GM10847 (cell line): Measurements from ENCODE around the gene SIAH3.

ENCODE experiments used
- POLR2A ChIP-seq: IDR thresholded peaks from 2 replicates; pipeline ENCODE4 v1.6.1; 2011; ENCODE audit not compliant: insufficient read length; ENCODE audit errors: extremely low read depth

SIAH3 gene

DNA sequence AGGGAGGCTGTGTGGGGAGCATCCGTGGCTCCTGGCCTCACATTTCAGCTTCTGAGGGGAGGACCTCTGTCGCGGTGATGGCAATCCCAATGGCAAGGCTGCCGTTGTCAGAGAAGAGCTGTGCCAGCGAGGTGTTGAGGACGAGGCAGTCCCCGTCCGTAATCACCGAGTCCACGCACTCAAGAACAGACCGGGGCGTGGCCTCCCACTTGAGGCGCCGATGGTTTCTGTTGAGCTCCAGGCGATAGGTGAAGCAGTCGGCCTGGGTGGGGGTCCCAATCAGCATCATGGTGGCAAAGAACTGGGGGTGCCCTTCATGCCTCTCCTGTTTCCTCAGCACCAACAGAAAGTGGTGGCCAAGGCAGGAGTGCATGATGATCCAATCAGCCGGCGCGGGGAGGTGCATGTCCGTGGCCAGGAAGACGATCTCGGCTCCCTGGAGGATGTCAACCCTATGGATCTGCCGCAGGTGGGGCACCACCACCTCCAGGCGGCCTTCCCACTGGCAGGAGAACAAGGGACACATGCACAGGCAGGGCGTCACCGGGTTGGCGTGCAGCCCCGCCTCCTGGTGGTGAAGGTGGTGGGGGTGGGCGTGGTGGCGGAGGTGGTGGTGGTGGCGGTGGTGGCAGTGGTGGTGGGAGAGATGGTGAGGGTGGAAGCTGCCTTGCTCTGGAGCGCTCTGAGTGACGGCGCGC, 68.1 kb downstream of the SIAH3 start:
- no peak for TF ChIP-seq POLR2A

DNA sequence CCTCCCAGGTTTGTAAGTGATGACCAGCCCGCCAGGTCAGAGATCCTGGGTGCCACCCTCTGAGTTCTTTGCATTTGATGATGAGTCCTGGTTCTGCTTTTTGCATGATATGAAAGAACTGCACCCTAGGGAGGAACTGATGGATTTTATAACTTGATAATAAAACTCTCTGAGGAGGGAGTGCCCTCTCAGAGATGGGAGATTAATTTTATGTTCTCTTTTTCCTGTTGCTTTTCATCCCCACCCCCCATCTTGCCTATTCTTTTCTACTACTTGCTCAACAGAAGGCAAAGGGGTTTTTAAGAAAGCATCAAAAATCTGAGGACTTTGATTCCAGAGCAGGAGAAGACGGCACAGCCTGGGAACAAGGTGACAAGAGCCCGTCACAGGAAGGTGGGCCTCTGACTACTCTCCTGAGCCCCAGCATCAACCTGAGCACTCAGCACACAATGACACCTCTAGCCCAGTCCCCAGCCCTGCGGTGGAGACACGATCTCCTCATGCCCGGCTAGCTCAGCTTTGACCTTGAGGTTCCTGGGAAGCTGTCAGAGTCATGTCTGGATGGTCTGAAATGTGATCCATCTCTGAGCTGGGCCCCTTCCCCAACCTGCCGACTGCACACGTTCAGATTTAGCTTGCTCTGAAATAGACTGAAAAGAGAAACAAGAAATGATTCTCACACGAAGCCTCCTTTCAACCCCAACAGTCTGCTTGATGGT, 69.1 kb downstream of the SIAH3 start:
- no peak for TF ChIP-seq POLR2A

DNA sequence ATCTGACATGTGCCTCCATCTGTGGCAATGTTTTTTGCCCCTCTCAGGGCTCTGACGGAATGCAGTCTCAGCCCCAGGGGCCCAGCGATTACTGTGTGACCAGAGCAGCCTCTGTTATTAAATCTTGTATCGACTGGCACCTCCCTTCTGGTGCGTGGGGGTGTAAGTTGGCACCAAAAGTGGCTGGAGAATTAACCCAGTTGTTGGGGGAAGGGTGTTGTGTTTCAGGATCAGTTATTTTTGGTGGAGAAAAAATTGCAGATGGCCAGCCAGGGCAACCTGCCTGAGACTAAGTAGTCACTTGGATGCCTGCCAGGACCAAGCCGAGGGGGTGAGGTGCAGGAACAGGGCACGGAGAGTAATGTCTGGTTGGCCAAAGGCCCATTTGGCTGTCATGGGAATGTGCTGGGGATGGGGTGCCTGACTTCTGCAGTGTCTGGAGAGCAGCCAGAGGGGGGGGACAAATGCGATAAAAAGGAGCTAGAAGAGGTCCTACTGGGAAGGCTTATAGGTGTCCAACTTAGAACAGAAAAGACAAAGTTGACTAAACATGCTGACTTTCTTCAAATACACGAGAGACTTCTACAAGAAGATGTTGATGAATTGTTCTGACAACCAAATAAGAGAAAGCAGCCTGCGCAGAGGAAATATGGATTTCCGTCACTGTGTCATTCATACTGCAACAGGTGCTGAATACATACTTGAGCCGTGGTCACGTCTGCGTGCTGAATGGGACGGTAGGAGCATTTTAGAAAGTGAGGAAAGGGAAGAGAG, 69.8 kb downstream of the SIAH3 start:
- no peak for TF ChIP-seq POLR2A

DNA sequence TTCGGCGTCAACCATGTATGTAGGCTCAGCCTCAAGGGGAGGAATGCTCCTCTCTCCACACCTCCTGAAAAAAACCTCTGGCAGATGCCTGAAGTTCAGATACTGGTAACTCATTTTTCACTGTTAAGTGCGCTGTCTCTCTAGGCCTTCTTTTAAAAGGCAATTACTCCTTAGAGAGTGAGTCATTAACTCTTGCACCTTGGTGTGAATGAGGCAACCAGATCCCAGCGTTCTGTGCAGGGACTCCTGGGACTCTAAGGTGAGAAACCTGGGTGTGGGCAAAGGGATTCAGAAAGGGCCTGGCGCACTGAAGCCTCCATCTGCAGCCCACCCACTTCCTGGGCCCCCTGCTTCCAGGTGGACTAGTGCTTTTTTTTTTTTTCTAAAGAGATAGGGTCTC, 71.7 kb downstream of the SIAH3 start:
- no peak for TF ChIP-seq POLR2A

DNA sequence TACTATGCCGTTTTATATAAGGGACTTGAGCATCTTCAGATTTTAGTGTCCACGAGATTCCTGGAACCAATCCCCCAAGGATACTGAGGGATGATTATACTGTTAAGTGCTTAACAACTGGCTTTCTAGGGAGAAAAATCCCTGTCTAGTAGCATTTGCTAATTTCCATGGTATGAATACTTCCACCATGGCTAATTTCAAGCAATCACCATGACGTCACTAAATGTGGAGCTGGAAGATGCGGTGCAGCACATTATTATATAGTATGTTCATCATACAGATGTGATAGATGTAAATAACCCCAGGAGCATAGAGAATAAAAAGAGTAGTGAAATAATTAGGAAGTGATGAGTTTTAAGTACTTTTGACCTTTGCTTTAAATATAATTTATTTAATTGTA, 72.7 kb downstream of the SIAH3 start:
- no peak for TF ChIP-seq POLR2A

DNA sequence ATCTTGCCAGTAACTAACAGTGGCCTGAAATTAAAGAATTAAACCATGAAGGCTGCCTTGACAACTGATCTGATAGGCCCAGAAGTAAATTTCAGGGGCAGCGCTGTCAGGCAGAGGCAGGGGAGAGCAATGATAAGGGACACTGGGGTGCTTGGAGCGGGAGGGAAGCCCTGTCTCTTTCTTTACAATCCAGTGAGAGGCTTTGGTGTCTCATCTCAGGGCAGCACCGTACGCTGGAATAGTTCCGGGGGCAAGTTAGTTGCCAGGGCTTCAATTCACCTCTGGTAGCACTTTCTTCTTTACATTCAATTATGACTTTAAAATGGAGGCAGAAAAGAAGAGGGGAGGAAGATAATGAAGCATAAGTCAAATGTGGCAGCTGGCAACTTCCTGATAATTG, 74.8 kb downstream of the SIAH3 start:
- no peak for TF ChIP-seq POLR2A

DNA sequence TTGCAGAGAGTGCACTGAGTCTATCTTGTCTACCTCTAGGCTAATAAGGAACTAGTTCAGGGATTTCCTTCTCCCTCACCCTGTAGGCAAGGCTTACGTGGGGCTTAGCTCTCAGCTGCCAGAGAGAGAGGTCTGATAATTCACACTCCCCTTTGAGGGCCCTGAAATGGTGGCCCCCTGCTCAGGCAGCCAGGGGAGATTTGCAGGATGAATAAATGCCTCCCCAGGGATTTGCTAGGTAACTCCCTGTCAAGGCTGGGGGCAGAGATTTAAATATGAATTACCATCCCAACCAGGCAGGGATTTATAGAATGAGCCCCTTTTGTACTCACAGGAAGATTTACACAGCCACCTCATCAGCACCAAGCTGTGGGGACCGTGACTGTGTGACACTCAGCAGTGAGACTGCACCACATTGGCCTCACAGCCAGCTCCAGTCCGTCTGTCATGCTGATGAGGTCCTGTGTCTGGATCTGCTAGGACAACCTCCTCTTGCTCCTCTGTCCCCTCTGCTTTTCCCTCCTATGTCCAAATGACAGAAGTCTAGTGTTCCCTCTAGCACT, 76.1 kb downstream of the SIAH3 start:
- TF ChIP-seq POLR2A: no peak

DNA sequence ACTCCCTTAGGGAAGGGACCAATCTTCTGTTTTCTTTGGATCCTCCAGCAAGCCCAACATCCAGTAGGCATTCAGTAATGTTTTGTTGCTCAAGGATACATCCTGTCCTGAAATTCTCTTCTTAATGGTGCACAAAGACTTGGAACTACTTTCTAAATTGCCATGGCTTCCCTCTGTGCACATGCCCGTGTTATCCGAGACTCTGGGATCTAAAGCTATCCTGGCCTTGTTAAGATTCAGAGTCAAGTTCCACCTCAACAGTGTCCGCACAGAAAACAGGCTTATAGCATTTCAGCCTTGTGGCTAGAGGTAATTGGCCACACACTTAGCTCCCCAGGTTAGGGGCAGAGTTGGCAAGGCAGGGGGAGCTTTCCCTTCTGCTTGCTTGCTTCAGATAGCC, 77.6 kb downstream of the SIAH3 start:
- no peak for TF ChIP-seq POLR2A

DNA sequence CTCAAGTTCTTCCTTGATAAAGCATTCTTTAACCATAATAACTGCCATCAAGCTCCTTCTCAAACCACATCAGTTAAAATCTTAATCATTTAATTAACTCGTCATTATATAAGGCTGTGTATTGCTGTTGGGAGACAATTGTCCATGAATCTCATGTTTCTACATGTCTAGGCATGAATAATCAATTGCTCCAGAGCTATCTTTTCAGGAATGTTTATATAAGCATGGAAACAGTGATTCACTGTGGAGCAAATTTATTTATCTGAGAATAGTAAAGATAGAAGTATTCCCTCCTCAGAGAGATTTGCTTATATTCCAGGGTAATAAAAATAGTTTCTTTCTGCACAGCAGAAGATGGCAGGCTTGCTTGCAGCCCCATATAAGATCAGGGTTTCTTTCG, 78.3 kb downstream of the SIAH3 start:
- TF ChIP-seq POLR2A: no peak

DNA sequence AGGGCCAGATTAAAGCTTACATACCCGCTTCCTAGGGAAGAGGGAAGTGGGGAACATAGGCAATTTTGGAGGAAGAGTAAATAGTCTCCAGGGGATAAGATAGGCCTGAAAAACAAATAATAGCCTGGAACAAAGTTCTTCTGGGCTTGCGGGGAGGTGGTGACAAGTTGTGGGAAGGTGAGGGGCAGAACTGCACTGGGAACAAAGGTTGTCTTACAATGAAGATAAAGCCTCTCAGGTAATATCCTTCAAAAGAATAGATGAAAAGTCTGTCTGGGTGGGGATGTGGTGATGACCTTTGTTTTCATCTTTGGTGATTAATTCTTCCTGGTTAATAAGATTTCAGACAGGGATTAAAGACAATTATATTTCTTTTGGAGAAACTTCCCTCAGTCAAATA, 80.7 kb downstream of the SIAH3 start:
- no peak for TF ChIP-seq POLR2A

DNA sequence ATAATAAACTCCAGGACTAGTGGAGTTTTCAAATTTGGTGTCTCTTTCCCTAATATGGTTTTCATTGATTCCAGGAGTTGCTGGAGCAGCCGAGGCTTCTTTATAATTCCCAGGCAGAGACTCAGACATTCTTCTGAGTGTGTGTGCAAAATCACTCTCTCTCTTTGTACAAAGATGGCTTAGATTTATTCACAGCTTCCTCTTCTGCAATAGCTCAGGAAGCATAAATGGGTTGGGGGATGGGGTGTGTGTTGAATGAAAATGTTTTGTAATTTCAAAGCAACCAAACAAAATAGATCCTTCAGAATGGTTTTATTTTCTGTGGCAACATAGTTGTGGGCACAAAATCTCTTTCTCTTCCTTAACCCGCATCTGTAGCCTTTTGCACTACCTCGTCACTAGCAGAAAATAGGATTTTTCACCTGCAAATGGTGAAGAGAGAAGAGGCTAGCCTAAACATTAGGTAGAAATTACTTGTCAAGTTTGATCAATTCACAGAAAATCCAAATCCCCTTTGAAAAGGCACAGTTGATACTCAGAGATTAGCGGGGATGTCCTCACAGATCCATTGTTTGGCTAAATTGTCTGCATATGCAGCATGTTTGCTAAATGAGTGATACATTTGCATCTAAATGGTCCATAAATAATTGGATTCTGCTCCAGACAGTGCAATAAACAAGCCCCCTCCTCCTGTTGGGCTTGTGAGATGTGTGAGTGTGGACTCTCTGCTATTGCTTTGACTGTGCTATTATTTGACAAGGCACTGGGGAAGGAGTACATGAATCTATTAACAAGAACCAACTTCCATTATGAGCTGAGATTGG, 82.7 kb downstream of the SIAH3 start:
- TF ChIP-seq POLR2A: no peak

DNA sequence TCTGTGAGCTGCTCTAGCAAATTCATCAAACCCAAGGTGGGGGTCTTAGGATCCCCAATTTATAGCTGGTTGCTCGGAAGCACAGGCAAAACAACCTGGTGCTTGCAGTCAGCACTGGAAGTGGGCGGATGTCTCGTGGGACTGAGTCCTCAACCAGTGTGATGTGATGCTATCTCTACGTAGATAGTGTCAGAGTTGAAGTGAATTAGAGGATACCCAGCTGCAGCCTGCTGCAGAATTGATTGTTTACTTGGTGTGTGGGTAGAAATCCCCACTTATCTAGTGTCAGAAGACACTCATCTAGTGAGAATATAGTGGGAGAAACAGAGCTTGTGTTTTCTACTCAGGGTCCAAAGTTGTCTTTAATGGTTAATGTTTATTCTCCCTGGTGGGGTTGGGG, 86.1 kb downstream of the SIAH3 start:
- TF ChIP-seq POLR2A: no peak

DNA sequence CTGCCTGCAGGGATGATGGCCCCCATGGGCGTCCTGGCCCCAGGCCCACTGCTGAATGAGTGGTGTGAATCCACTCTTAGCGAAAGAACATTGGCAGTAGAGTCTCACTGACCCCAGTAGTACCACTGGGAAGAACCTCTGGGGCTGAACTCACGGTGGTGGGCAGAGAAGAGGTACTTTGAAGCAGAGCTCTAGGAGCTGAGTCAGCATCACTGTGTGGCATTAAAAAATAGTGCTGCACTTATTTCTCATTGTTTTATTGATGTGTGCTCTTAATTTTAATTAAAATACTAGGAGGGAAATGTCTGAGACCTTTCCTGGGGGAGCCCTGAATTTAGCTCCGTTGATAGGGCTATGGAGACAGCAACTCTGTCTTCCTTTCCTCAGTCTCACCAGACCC, 88.1 kb downstream of the SIAH3 start:
- no peak for TF ChIP-seq POLR2A

DNA sequence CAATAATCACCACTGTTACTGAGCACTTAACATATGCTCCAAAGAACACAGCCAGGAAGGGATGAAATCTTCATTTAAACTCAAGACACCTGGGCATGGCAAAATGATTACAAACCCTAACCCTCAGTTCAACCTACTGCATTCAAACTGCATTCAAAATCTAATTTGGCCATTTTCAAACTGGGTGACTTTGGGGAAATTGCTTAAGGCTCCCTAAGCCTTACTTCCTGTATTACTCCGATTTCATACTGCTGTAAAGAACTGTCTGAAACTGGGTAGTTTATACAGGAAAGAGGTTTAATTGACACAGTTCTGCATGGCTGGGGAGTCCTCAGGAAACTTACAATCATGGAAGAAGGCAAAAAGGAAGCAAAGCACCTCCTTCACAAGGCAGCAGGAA, 99.0 kb downstream of the SIAH3 start:
- TF ChIP-seq POLR2A: no peak

DNA sequence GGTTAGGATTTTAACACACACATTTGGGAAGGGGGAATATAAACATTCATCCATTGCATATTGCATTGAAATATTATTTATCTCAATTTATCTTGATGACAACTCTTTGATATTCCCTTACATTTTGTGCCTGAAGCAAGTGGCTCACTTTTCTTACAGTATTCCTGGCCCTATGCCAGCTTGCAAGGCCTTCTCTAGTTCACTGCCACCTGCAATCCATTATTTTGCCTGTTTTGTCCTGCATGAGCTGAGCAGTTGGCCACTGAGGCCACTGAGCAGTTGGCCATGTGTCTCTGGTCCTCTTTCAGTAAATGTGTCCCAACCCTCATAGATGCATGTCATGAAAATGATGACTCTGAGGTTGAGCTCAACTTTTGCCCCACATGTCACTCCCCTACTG, 99.7 kb downstream of the SIAH3 start:
- TF ChIP-seq POLR2A: no peak
